ENCODE results near the gene CTU1.

CTU1 gene

GRCh38 chr19:51131780-51132680 is 23.8 kb upstream of the CTU1 start:
- no peak for DNase-seq

GRCh38 chr19:51129716-51130115 is 21.5 kb upstream of the CTU1 start:
- no peak for DNase-seq

- no peak for DNase-seq
Observed at GRCh38 chr19:51128227-51128626, 20.0 kb upstream of the CTU1 start.

- no peak for DNase-seq
Observed at GRCh38 chr19:51127755-51128154, 19.5 kb upstream of the CTU1 start.

GRCh38 chr19:51127032-51127431 is 18.8 kb upstream of the CTU1 start:
- no peak for DNase-seq

- DNase-seq, result no peak
Observed at GRCh38 chr19:51125421-51126075, 17.3 kb upstream of the CTU1 start.

- DNase-seq, result no peak
Observed at GRCh38 chr19:51124729-51125128, 16.5 kb upstream of the CTU1 start, which contains the start of gene SIGLEC9. Gene SIGLEC9 (plus strand): TSS chr19:51124906. CDS start chr19:51124975, 69 bp downstream.

- DNase-seq, result no peak
Observed at GRCh38 chr19:51124216-51124615, 16.0 kb upstream of the CTU1 start.

GRCh38 chr19:51123802-51124201 is 15.6 kb upstream of the CTU1 start:
- no peak for DNase-seq

- no peak for DNase-seq
Observed at GRCh38 chr19:51123381-51123800, 15.2 kb upstream of the CTU1 start.

GRCh38 chr19:51122112-51122981 is 14.1 kb upstream of the CTU1 start:
- DNase-seq, result no peak

GRCh38 chr19:51121257-51121656 is 13.0 kb upstream of the CTU1 start:
- no peak for DNase-seq

GRCh38 chr19:51120160-51120559 is 12.0 kb upstream of the CTU1 start:
- DNase-seq, result no peak

GRCh38 chr19:51119611-51120010 is 11.4 kb upstream of the CTU1 start:
- DNase-seq, result no peak

GRCh38 chr19:51119101-51119500 is 10.9 kb upstream of the CTU1 start:
- no peak for DNase-seq

- no peak for DNase-seq
Observed at GRCh38 chr19:51116736-51117286, 8.6 kb upstream of the CTU1 start.

GRCh38 chr19:51114087-51114729 is 6.0 kb upstream of the CTU1 start:
- DNase-seq, result no peak

- no peak for DNase-seq
Observed at GRCh38 chr19:51111606-51112005, 3.4 kb upstream of the CTU1 start.

- no peak for DNase-seq
Observed at GRCh38 chr19:51110666-51110971, 2.4 kb upstream of the CTU1 start.

GRCh38 chr19:51108805-51109146 is 567 bp upstream of the CTU1 start:
- DNase-seq, result no peak

- no peak for DNase-seq
Observed at GRCh38 chr19:51107406-51108065, 673 bp downstream of the CTU1 start.

GRCh38 chr19:51103926-51104341 is 4.3 kb downstream of the CTU1 start:
- DNase-seq, result no peak
